HepG2 (cell line): ENCODE results near the gene FABP1. TPM values are rescaled to one million over a fixed set of nuclear protein-coding genes. Genes with fewer than 3 reads are reported as not detected.

Experiments
- ADNP ChIP-seq: sonication (generic); formaldehyde crosslinking; IDR thresholded peaks from 2 replicates; pipeline ENCODE4 v1.4.0; 2020; ENCODE audit warnings: missing genetic modification reagents
- ATF7 ChIP-seq, 2 experiments: fragments of 450-650 bp in 1 of 2; sonication (generic) in 1 of 2; formaldehyde crosslinking in 1 of 2; IDR thresholded peaks; 2 replicates each; pipeline versions ENCODE4 v1.4.0 to v1.6.1; 2016 to 2020; ENCODE audit warnings: antibody characterized with exemption in 1 of 2, mild to moderate bottlenecking in 1 of 2, missing genetic modification reagents in 1 of 2
- CHCHD3 ChIP-seq: sonication (generic); formaldehyde crosslinking; IDR thresholded peaks from 2 replicates; pipeline ENCODE4 v1.8.0; 2022; ENCODE audit warnings: mild to moderate bottlenecking, missing genetic modification reagents, moderate library complexity
- CHD2 ChIP-seq: IDR thresholded peaks from 2 replicates; pipeline ENCODE4 v1.6.1; 2011; ENCODE audit warnings: low read depth, low read length, improper control_type of control experiment
- CREM ChIP-seq, 2 experiments: sonication (generic) in 1 of 2; formaldehyde crosslinking in 1 of 2; IDR thresholded peaks; 2 replicates each; pipeline versions ENCODE4 v1.4.0 to v1.6.1; 2016 to 2020; ENCODE audit warnings: antibody characterized with exemption in 1 of 2, mild to moderate bottlenecking in 1 of 2, missing genetic modification reagents in 1 of 2
- POLR2AphosphoS2 ChIP-seq: IDR thresholded peaks from 2 replicates; pipeline ENCODE4 v1.6.1; 2011; ENCODE audit warnings: low read depth, low read length, improper control_type of control experiment
- PRPF4 ChIP-seq: fragments of 200-400 bp; formaldehyde crosslinking; IDR thresholded peaks from 2 replicates; pipeline ENCODE4 v1.6.1; 2016; ENCODE audit warnings: low read length, low read depth; ENCODE audit not compliant: poor library complexity, severe bottlenecking
- RAD51 ChIP-seq: fragments of 450-650 bp; IDR thresholded peaks from 2 replicates; pipeline ENCODE4 v1.6.1; 2016; ENCODE audit warnings: borderline replicate concordance
- RXRB ChIP-seq: IDR thresholded peaks from 2 replicates; pipeline ENCODE4 v1.6.1; 2016; ENCODE audit warnings: borderline replicate concordance, missing genetic modification reagents, missing compliant biosample characterization
- SIN3A ChIP-seq: IDR thresholded peaks from 2 replicates; pipeline ENCODE4 v1.6.1; 2011; ENCODE audit warnings: low read depth, mild to moderate bottlenecking, control low read depth, low read length, borderline replicate concordance
- SNAPC4 ChIP-seq: sonication (generic); formaldehyde crosslinking; IDR thresholded peaks from 2 replicates; pipeline ENCODE4 v1.4.0; 2020; ENCODE audit warnings: mild to moderate bottlenecking, missing genetic modification reagents
- SRSF9 ChIP-seq: fragments of 200-400 bp; formaldehyde crosslinking; IDR thresholded peaks from 2 replicates; pipeline ENCODE4 v1.6.1; 2018; ENCODE audit warnings: borderline replicate concordance, mild to moderate bottlenecking, low read depth, low read length; ENCODE audit not compliant: insufficient read depth, poor library complexity, severe bottlenecking
- ZBTB38 ChIP-seq: sonication (generic); formaldehyde crosslinking; IDR thresholded peaks from 2 replicates; pipeline ENCODE4 v1.5.1; 2020; ENCODE audit warnings: mild to moderate bottlenecking, missing genetic modification reagents
- ZBTB39 ChIP-seq: sonication (generic); formaldehyde crosslinking; IDR thresholded peaks from 2 replicates; pipeline ENCODE4 v1.5.0; 2020; ENCODE audit warnings: missing genetic modification reagents
- ZC3H4 ChIP-seq: sonication (generic); formaldehyde crosslinking; IDR thresholded peaks from 2 replicates; pipeline ENCODE4 v1.4.0; 2020; ENCODE audit warnings: missing genetic modification reagents, borderline replicate concordance
- ZMYM3 ChIP-seq: sonication (generic); formaldehyde crosslinking; IDR thresholded peaks from 2 replicates; pipeline ENCODE4 v1.5.1; 2020; ENCODE audit warnings: mild to moderate bottlenecking, missing genetic modification reagents
- ZNF121 ChIP-seq: sonication (generic); formaldehyde crosslinking; IDR thresholded peaks from 2 replicates; pipeline ENCODE4 v1.5.0; 2020; ENCODE audit warnings: mild to moderate bottlenecking, missing genetic modification reagents
- ZNF17 ChIP-seq: sonication (generic); formaldehyde crosslinking; IDR thresholded peaks from 2 replicates; pipeline ENCODE4 v1.5.0; 2020; ENCODE audit warnings: mild to moderate bottlenecking, missing genetic modification reagents
- ZNF468 ChIP-seq: sonication (generic); formaldehyde crosslinking; IDR thresholded peaks from 2 replicates; pipeline ENCODE4 v1.8.0; 2022; ENCODE audit warnings: mild to moderate bottlenecking, moderate library complexity, missing genetic modification reagents
- ZNF619 ChIP-seq: sonication (generic); formaldehyde crosslinking; IDR thresholded peaks from 2 replicates; pipeline ENCODE4 v1.4.0; 2020; ENCODE audit warnings: mild to moderate bottlenecking, missing genetic modification reagents
- ZNF674 ChIP-seq: sonication (generic); formaldehyde crosslinking; IDR thresholded peaks from 2 replicates; pipeline ENCODE4 v1.5.0; 2020; ENCODE audit warnings: low read depth, mild to moderate bottlenecking, missing genetic modification reagents
- ZNF709 ChIP-seq: sonication (generic); formaldehyde crosslinking; IDR thresholded peaks from 2 replicates; pipeline ENCODE4 v1.5.0; 2020; ENCODE audit warnings: mild to moderate bottlenecking, missing genetic modification reagents
- ZNF839 ChIP-seq: sonication (generic); formaldehyde crosslinking; IDR thresholded peaks from 2 replicates; pipeline ENCODE4 v1.4.0; 2020; ENCODE audit warnings: missing genetic modification reagents, mild to moderate bottlenecking, borderline replicate concordance
- polyA plus RNA-seq, 8 experiments: library from polyadenylated mRNA; depleted of rRNA in 3 of 8; stranded (reverse) in 7 of 8; unstranded in 1 of 8; fragments of >200 nt; fragmentation: Illumina TruSeq in 4 of 8; extraction: Trizol in 4 of 8; gene quantifications; 2 replicates each; pipeline versions ENCODE4 v1.2.1 to v1.2.3, GENCODE V29; 2011 to 2016; ENCODE audit warnings: low read depth in 4 of 8, missing spikeins in 1 of 8, mixed read lengths in 1 of 8; ENCODE audit not compliant: insufficient read depth in 1 of 8
- total RNA-seq, 5 experiments: library from RNA; depleted of rRNA; stranded (reverse); fragments of >200 nt; fragmentation: Illumina TruSeq; extraction: Trizol; gene quantifications; 2 replicates each; pipeline ENCODE4 v1.2.3, GENCODE V29; 2016; ENCODE audit warnings: low read depth in 1 of 5
- TF ChIP-seq, protein P1 (sequence below): sonication (generic); formaldehyde crosslinking; IDR thresholded peaks from 2 replicates; pipeline ENCODE4 v1.4.0; 2020; ENCODE audit warnings: mild to moderate bottlenecking, missing genetic modification reagents

Gene FABP1
- total and polyA plus RNA-seq, 2 of the 13 experiments (the other 11 are each of a cell fraction or from before 2014, with no cell fraction given) = 644 to 1,608 TPM

DNA sequence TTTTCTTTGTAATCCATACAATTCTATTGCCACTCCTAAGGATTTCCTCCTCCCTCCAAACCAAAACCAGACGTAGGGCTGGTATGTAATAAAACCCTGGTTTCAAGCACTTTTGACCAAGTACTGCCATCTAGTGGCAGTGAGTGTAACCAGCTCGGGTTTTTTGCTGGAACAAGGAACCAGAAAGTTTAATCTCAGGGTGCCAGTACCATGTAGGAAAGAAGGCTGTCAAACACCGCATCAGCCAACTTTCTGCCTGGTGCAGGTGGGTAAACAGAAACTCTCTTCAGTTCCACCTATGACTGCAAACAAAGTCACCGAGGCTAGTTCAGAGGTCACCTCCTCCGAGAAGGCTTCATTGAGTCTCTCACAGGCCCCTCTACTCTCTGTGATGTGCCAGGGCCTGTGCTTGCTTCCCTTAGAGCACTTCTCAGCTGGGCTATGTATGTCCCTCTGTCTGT is 32.1 kb upstream of the FABP1 start (continued):
- TF ChIP-seq POLR2AphosphoS2 = no peak
- no peak for TF ChIP-seq CHD2
- TF ChIP-seq, protein P1, sequence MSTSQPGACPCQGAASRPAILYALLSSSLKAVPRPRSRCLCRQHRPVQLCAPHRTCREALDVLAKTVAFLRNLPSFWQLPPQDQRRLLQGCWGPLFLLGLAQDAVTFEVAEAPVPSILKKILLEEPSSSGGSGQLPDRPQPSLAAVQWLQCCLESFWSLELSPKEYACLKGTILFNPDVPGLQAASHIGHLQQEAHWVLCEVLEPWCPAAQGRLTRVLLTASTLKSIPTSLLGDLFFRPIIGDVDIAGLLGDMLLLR (CRISPR knock-in tag) = no peak
- TF ChIP-seq ZBTB38 (CRISPR knock-in tag) = no peak
- no peak for TF ChIP-seq CHCHD3
- TF ChIP-seq ZNF709 (CRISPR knock-in tag) = no peak
- TF ChIP-seq ZNF468 (CRISPR knock-in tag) = no peak
- no peak for TF ChIP-seq ZNF674
- TF ChIP-seq ATF7 (IDR thresholded peaks at IDR 0.05) = no peak
- no peak for TF ChIP-seq ATF7 (CRISPR knock-in tag; IDR thresholded peaks at IDR 0.05)
- TF ChIP-seq ZMYM3 (CRISPR knock-in tag) = no peak; the same call in 1 of the 2 replicates
- TF ChIP-seq CREM (IDR thresholded peaks at IDR 0.05) = no peak
- TF ChIP-seq CREM (CRISPR knock-in tag; IDR thresholded peaks at IDR 0.05) = no peak
- TF ChIP-seq ZNF17 = no peak
- TF ChIP-seq ADNP (CRISPR knock-in tag) = no peak
- no peak for TF ChIP-seq RAD51
- no peak for TF ChIP-seq ZNF839
- TF ChIP-seq RXRB (CRISPR knock-in tag) = peak; percentile 70; the same call in 1 of the 2 replicates
- TF ChIP-seq ZBTB39 (CRISPR knock-in tag) = no peak
- no peak for TF ChIP-seq SRSF9
- TF ChIP-seq ZC3H4 (CRISPR knock-in tag) = no peak
- TF ChIP-seq SIN3A = no peak
- TF ChIP-seq ZNF619 (CRISPR knock-in tag) = no peak
- no peak for TF ChIP-seq PRPF4
- 0 out of 2 replicates have a peak, but pooled peaks have one; percentile 47 for TF ChIP-seq SNAPC4 (CRISPR knock-in tag)
- no peak for TF ChIP-seq ZNF121 (CRISPR knock-in tag)
